GM12878 (cell line): ENCODE results near the gene CTNNAL1. TPM values are rescaled to one million over a fixed set of nuclear protein-coding genes. Genes with fewer than 3 reads are reported as not detected.

Experiments
- ATAC-seq: fragments of 200-7000 bp; cut with Tn5 transposase; 3 replicates; pipeline ENCODE4 v1.9.1; 2020; ENCODE audit warnings: mild to moderate bottlenecking, moderate library complexity
- BruUV-seq: library from RNA; stranded (reverse); fragments of 400-500 nt; replicated peaks from 2 replicates; lab custom pipeline; 2021; lab: Mats Ljungman, UMichigan
- CTCF ChIA-PET: fragments of 300-600 bp; sonication (Branson Sonifier 250); formaldehyde crosslinking; extraction: SDS; loops from one replicate; lab custom pipeline; 2021; ENCODE audit warnings: inconsistent platforms; lab: Yijun Ruan, JAX
- POLR2A ChIA-PET: fragments of 350-600 bp; formaldehyde crosslinking; extraction: SDS; loops from one replicate; lab custom pipeline; 2021; ENCODE audit warnings: inconsistent platforms; lab: Charles Lee
- RAD21 ChIA-PET: fragments of 300-600 bp; sonication (Branson Sonifier 250); formaldehyde crosslinking; loops from one replicate; lab custom pipeline; 2023; ENCODE audit warnings: antibody characterized with exemption; ENCODE audit not compliant: unreplicated experiment; lab: Charles Lee
- SMC1A ChIA-PET: fragments of 300-600 bp; sonication (Branson Sonifier 250); formaldehyde crosslinking; loops from one replicate; lab custom pipeline; 2023; ENCODE audit not compliant: unreplicated experiment, uncharacterized antibody; lab: Charles Lee
- DNase-seq: peaks from one replicate; pipeline ENCODE4 v3.0.0-alpha.2; 2011; ENCODE audit warnings: low read depth, low spot score
- FAIRE-seq: peaks from 3 replicates; lab custom pipeline; 2011; peaks lifted over from hg19 to GRCh38; lab: Jason Lieb, UNC
- H2AFZ ChIP-seq: 2 replicates; pipeline ENCODE4 v1.6.0; 2011; ENCODE audit warnings: low read depth, low read length, control low read depth; ENCODE audit not compliant: control insufficient read depth
- H3K27ac ChIP-seq: 2 replicates; pipeline ENCODE4 v1.5.1; 2011; ENCODE audit warnings: control low read depth; ENCODE audit not compliant: control insufficient read depth, insufficient read depth
- H3K27me3 ChIP-seq, 2 experiments: replicated peaks in 1 of 2; 2 replicates each; pipeline versions ENCODE4 v1.6.0 to v1.6.1; 2011; ENCODE audit warnings: low read length in 1 of 2; ENCODE audit not compliant: control insufficient read depth in 2 of 2, insufficient read depth in 2 of 2
- H3K36me3 ChIP-seq, 2 experiments: 2 replicates each; pipeline ENCODE4 v1.5.1; 2011; ENCODE audit warnings: low read length in 1 of 2; ENCODE audit not compliant: control insufficient read depth in 2 of 2, insufficient read depth in 2 of 2
- H3K4me1 ChIP-seq: 2 replicates; pipeline ENCODE4 v1.6.1; 2011; ENCODE audit warnings: mild to moderate bottlenecking, low read length, moderate library complexity, mixed read lengths; ENCODE audit not compliant: control insufficient read depth, insufficient read depth
- H3K4me2 ChIP-seq: 2 replicates; pipeline ENCODE4 v1.6.0; 2011; ENCODE audit warnings: control low read depth; ENCODE audit not compliant: control insufficient read depth, insufficient read depth
- H3K4me3 ChIP-seq: fragments of 200-600 bp; sonication (generic); 2 replicates; pipeline ENCODE4 v1.5.1; 2016
- H3K79me2 ChIP-seq: 2 replicates; pipeline ENCODE4 v1.6.0; 2011; ENCODE audit warnings: low read length; ENCODE audit not compliant: control insufficient read depth, insufficient read depth
- H3K9ac ChIP-seq: 2 replicates; pipeline ENCODE4 v1.8.0; 2011; ENCODE audit warnings: low read length, control low read depth, mixed read lengths; ENCODE audit not compliant: control insufficient read depth, insufficient read depth
- H3K9me3 ChIP-seq: replicated peaks from 3 replicates; pipeline ENCODE4 v1.5.1; 2011; ENCODE audit warnings: mild to moderate bottlenecking, low read length; ENCODE audit not compliant: control insufficient read depth, insufficient read depth
- H4K20me1 ChIP-seq: 2 replicates; pipeline ENCODE4 v1.6.0; 2011; ENCODE audit not compliant: control insufficient read depth, insufficient read depth
- BACH1 ChIP-seq: fragments of 450-650 bp; IDR thresholded peaks from 2 replicates; pipeline ENCODE4 v1.6.1; 2017; ENCODE audit warnings: mild to moderate bottlenecking, borderline replicate concordance
- CHD4 ChIP-seq: fragments of 200-600 bp; sonication (generic); IDR thresholded peaks from 2 replicates; pipeline ENCODE4 v1.6.1; 2016; ENCODE audit warnings: mild to moderate bottlenecking
- EP300 ChIP-seq, 2 experiments: fragments of 150-350 bp in 1 of 2; IDR thresholded peaks; 2 replicates each; pipeline ENCODE4 v1.6.1; 2011 to 2012; ENCODE audit warnings: low read depth in 2 of 2, low read length in 2 of 2, borderline replicate concordance in 1 of 2, improper control_type of control experiment in 1 of 2, inconsistent platforms in 1 of 2; ENCODE audit not compliant: control insufficient read depth in 1 of 2
- FOXK2 ChIP-seq: fragments of 450-650 bp; IDR thresholded peaks from 2 replicates; pipeline ENCODE4 v1.6.1; 2017; ENCODE audit warnings: mild to moderate bottlenecking, moderate library complexity
- IKZF1 ChIP-seq: fragments of 450-650 bp; conservative IDR thresholded peaks from 2 replicates; pipeline ENCODE4 v1.6.1; 2017; ENCODE audit warnings: antibody characterized with exemption, mild to moderate bottlenecking
- IRF4 ChIP-seq: IDR thresholded peaks from 2 replicates; pipeline ENCODE4 v1.6.1; 2011; ENCODE audit warnings: low read depth, low read length
- KAT2A ChIP-seq: conservative IDR thresholded peaks from 2 replicates; pipeline ENCODE4 v1.6.1; 2011; ENCODE audit warnings: low read depth, low read length; ENCODE audit not compliant: control insufficient read depth
- MEF2B ChIP-seq: fragments of 450-650 bp; IDR thresholded peaks from 2 replicates; pipeline ENCODE4 v1.6.1; 2018; ENCODE audit warnings: mild to moderate bottlenecking, moderate library complexity; ENCODE audit not compliant: partially characterized antibody, poor library complexity, severe bottlenecking
- NFXL1 ChIP-seq: fragments of 450-650 bp; IDR thresholded peaks from 2 replicates; pipeline ENCODE4 v1.6.1; 2017; ENCODE audit warnings: antibody characterized with exemption, mild to moderate bottlenecking, borderline replicate concordance
- NFYA ChIP-seq: IDR thresholded peaks from 2 replicates; pipeline ENCODE4 v1.6.1; 2011; ENCODE audit warnings: low read depth, mild to moderate bottlenecking, low read length, improper control_type of control experiment, borderline replicate concordance
- POLR2A ChIP-seq: IDR thresholded peaks from 2 replicates; pipeline ENCODE4 v1.6.1; 2011; ENCODE audit warnings: low read depth, mild to moderate bottlenecking, low read length
- STAT1 ChIP-seq: fragments of 450-650 bp; conservative IDR thresholded peaks from 2 replicates; pipeline ENCODE4 v1.6.1; 2014; ENCODE audit warnings: antibody characterized with exemption, mild to moderate bottlenecking
- WGBS: methylation state at CpG from one replicate; pipeline ENCODE4 v1.1.6; 2016; ENCODE audit warnings: low lambda C conversion rate; ENCODE audit not compliant: insufficient replicate concordance, insufficient coverage; ENCODE audit errors: missing lambda C conversion rate; 5-methylcytosine and 5-hydroxymethylcytosine counted together
- in situ Hi-C: fragments of 300-500 bp; cut with MboI; formaldehyde crosslinking; loops from 9 replicates; pipeline ENCODE4 v1.14.3; 2018; ENCODE audit warnings: mixed read lengths
- intact Hi-C: fragments of 100-400 bp; cut with micrococcal nuclease; formaldehyde crosslinking; loops from one replicate; pipeline ENCODE4 v1.14.2; 2022; ENCODE audit not compliant: unreplicated experiment
- polyA plus RNA-seq, 11 experiments: library from polyadenylated mRNA; depleted of rRNA in 4 of 11; unstranded in 6 of 11; stranded (reverse) in 5 of 11; fragments of >200 nt; fragmentation: Nextera tagmentation in 4 of 11; fragmentation: Illumina TruSeq in 1 of 11; extraction: Ambion mirVana in 4 of 11; extraction: Trizol in 1 of 11; gene quantifications; 1 replicate in 1 of 11; 2 replicates in 10 of 11; pipeline versions ENCODE4 v1.2.1 to v1.2.3, GENCODE V29; 2011 to 2016; ENCODE audit warnings: inconsistent platforms in 2 of 11, missing spikeins in 2 of 11, low read depth in 1 of 11
- total RNA-seq, 4 experiments: library from RNA; depleted of rRNA in 3 of 4; stranded (reverse); fragments of >200 nt in 3 of 4; fragmentation: Illumina TruSeq in 1 of 4; extraction: Trizol in 1 of 4; gene quantifications; 2 replicates each; pipeline versions ENCODE4 v1.2.1 to v1.2.3, GENCODE V29; 2013 to 2021
- TF ChIP-seq, protein P1 (sequence below): IDR thresholded peaks from 2 replicates; pipeline ENCODE4 v1.6.1; 2012; ENCODE audit warnings: low read depth, low read length, improper control_type of control experiment
- TF ChIP-seq, protein P2 (sequence below): fragments of 450-650 bp; IDR thresholded peaks from 2 replicates; pipeline ENCODE4 v1.6.1; 2017; ENCODE audit warnings: mild to moderate bottlenecking, low read depth, inconsistent platforms; ENCODE audit not compliant: poor library complexity, severe bottlenecking
- TF ChIP-seq, protein P3 (sequence below): IDR thresholded peaks from 2 replicates; pipeline ENCODE4 v1.6.1; 2011; ENCODE audit warnings: low read depth, low read length, improper control_type of control experiment, borderline replicate concordance

The CTNNAL1 gene
- total and polyA plus RNA-seq, 10 of the 15 experiments (the other 5 are each of a cell fraction or from before 2014, with no cell fraction given): 16.3 to 82.5 (median 45.2) TPM

DNA sequence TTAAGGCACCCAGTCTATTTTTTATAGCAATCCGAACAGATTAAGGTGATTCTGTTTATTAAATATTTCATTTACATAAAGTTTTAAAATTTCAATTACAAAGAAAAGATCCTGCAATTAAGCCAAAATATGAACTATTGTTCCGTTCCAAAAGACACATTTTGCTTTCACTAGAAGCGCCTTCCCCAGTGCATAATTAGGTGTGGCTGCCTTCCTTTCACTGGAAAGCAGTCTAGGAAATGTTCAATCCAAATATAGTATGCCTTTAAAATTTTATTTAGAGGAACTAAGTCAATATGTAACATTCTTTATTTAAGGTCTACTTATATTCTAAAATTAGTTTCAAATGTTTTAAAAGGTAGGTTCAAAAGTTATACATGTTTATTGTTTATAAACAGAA, 7.6 kb downstream of the CTNNAL1 start:
- no peak for ATAC-seq
- peaks cover under 1% of the 10 kb centered on the region; the same call in 1 of the 2 replicates for H3K4me1 ChIP-seq
- DNase-seq: no peak
- H3K9me3 ChIP-seq: peaks cover 6% of the 10 kb centered on the region
- no peak for FAIRE-seq
- no peak overlapping the region for H3K4me3 ChIP-seq
- H2AFZ ChIP-seq: no peak overlapping the region
- ChIA-PET SMC1A (no interaction called here), CTCF (no interaction called here), POLR2A (no interaction called here), RAD21 (no interaction called here)
- H3K9ac ChIP-seq: no peak overlapping the region
- H4K20me1 ChIP-seq: no peaks in the 10 kb centered on the region
- intact Hi-C loops: no loop called here
- WGBS: 96% methylated on average over 3 of the region's 3 CpGs
- peaks cover 2% of the 10 kb centered on the region; the same call in 1 of the 2 replicates for H3K79me2 ChIP-seq
- in situ Hi-C loops: no loop called here
- no peak overlapping the region for H3K4me2 ChIP-seq
- BruUV-seq: no TSS peak
- H3K27ac ChIP-seq: no peak overlapping the region
- TF ChIP-seq FOXK2 (no peak), EP300 (IDR thresholded peaks at IDR 0.05; ENCODE audit: borderline replicate concordance in 1 of 2, control insufficient read depth in 1 of 2, low read depth in 2 of 2, low read length in 2 of 2) (no peak), IRF4 (no peak), STAT1 (no peak), KAT2A (no peak), IKZF1 (no peak), CHD4 (no peak), BACH1 (no peak), MEF2B (no peak), NFXL1 (no peak), POLR2A (no peak), NFYA (no peak)
- TF ChIP-seq, protein P1, sequence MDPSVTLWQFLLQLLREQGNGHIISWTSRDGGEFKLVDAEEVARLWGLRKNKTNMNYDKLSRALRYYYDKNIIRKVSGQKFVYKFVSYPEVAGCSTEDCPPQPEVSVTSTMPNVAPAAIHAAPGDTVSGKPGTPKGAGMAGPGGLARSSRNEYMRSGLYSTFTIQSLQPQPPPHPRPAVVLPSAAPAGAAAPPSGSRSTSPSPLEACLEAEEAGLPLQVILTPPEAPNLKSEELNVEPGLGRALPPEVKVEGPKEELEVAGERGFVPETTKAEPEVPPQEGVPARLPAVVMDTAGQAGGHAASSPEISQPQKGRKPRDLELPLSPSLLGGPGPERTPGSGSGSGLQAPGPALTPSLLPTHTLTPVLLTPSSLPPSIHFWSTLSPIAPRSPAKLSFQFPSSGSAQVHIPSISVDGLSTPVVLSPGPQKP: no peak
- TF ChIP-seq, protein P2, sequence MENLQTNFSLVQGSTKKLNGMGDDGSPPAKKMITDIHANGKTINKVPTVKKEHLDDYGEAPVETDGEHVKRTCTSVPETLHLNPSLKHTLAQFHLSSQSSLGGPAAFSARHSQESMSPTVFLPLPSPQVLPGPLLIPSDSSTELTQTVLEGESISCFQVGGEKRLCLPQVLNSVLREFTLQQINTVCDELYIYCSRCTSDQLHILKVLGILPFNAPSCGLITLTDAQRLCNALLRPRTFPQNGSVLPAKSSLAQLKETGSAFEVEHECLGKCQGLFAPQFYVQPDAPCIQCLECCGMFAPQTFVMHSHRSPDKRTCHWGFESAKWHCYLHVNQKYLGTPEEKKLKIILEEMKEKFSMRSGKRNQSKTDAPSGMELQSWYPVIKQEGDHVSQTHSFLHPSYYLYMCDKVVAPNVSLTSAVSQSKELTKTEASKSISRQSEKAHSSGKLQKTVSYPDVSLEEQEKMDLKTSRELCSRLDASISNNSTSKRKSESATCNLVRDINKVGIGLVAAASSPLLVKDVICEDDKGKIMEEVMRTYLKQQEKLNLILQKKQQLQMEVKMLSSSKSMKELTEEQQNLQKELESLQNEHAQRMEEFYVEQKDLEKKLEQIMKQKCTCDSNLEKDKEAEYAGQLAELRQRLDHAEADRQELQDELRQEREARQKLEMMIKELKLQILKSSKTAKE: no peak
- TF ChIP-seq, protein P3, sequence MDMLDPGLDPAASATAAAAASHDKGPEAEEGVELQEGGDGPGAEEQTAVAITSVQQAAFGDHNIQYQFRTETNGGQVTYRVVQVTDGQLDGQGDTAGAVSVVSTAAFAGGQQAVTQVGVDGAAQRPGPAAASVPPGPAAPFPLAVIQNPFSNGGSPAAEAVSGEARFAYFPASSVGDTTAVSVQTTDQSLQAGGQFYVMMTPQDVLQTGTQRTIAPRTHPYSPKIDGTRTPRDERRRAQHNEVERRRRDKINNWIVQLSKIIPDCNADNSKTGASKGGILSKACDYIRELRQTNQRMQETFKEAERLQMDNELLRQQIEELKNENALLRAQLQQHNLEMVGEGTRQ: no peak
- H3K27me3 ChIP-seq: no peaks in the 10 kb centered on the region
- H3K36me3 ChIP-seq: no peaks in the 10 kb centered on the region
